ENCODE results near the gene ZSWIM9. TPM values are rescaled to one million over a fixed set of nuclear protein-coding genes. Genes with fewer than 3 reads are reported as not detected.
"Not testable (repeated sequence)": the region's sequence is repeated elsewhere in the genome, so short reads cannot be mapped to it uniquely, and the experiment has no call there.

The ZSWIM9 gene
- total RNA-seq, 4 donors from 2014 or later, result 0.59 to 13.2 (median 4.2) TPM

DNA sequence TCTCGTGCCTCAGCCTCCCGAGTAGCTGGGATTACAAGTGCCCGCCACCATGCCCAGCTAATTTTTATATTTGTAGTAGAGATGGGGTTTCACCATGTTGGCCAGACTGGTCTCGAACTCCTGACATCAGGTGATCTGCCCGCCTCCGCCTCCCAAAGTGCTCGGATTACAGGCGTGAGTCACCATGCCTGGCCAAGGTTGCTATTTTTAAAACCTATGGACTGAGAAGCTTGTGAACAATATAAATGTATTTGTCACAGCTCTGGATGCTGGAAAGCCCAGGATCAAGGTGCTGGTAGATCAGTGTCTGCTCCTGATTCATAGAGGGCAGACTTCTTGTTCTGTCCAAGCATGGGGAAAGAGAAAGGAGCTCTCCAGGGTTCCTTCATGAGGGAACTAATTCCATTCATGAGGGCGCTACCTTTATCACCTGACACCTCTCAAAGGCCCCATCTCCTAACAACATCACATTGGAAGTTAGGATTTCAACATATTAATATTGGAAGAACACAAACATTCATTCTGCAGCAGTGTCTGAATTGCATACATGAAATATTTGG is 69.2 kb downstream of the ZSWIM9 start:
- H3K4me1 ChIP-seq, result no peaks in the 10 kb centered on the region
- intact Hi-C loops (cut with DNase I; ENCODE audit: low total_unique reads), result no loop called here
- no peak for DNase-seq
- no peak overlapping the region for H3K27ac ChIP-seq
- H3K9me3 ChIP-seq, result no peaks in the 10 kb centered on the region
- no peaks in the 10 kb centered on the region for H3K36me3 ChIP-seq
- H3K27me3 ChIP-seq, result no peaks in the 10 kb centered on the region
- no peak overlapping the region for H3K4me3 ChIP-seq
- TF ChIP-seq, protein P1, sequence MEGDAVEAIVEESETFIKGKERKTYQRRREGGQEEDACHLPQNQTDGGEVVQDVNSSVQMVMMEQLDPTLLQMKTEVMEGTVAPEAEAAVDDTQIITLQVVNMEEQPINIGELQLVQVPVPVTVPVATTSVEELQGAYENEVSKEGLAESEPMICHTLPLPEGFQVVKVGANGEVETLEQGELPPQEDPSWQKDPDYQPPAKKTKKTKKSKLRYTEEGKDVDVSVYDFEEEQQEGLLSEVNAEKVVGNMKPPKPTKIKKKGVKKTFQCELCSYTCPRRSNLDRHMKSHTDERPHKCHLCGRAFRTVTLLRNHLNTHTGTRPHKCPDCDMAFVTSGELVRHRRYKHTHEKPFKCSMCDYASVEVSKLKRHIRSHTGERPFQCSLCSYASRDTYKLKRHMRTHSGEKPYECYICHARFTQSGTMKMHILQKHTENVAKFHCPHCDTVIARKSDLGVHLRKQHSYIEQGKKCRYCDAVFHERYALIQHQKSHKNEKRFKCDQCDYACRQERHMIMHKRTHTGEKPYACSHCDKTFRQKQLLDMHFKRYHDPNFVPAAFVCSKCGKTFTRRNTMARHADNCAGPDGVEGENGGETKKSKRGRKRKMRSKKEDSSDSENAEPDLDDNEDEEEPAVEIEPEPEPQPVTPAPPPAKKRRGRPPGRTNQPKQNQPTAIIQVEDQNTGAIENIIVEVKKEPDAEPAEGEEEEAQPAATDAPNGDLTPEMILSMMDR (IDR thresholded peaks at IDR 0.05), result no peak
- TF ChIP-seq POLR2A (IDR thresholded peaks at IDR 0.05), result no peak

GRCh38 chr19:48241771-48242170 is 71.3 kb downstream of the ZSWIM9 start:
- intact Hi-C loops (cut with DNase I; ENCODE audit: low total_unique reads); H3K9me3 ChIP-seq; H3K27me3 ChIP-seq; H3K27ac ChIP-seq; H3K4me1 ChIP-seq; H3K4me3 ChIP-seq; DNase-seq; H3K36me3 ChIP-seq: not testable (repeated sequence)

DNA sequence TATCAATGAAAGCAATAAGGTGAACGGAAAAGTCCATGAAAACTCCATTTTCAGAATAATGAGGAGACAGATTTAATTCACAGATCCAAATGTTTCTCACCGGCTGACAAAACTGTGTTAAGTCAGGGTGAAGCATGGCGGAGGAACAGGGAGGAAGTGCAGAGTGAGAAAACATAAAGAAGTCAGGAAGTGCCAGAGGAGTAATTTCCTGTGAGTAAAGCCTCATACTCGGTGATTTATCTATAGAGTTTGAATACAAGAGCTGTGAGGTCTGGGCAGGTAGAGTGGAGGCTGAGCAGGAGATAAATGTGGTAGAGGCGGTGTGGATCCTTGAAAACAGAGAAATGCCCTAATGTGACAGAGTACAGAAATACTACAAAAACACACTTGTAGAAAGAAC is 73.8 kb downstream of the ZSWIM9 start:
- Histone ChIP-seq H3K9me3 (no peaks in the 10 kb centered on the region), H3K36me3 (no peaks in the 10 kb centered on the region), H3K4me1 (no peaks in the 10 kb centered on the region), H3K27me3 (no peaks in the 10 kb centered on the region), H3K27ac (no peak overlapping the region), H3K4me3 (no peak overlapping the region)
- TF ChIP-seq, protein P1 (IDR thresholded peaks at IDR 0.05), result no peak
- TF ChIP-seq POLR2A (IDR thresholded peaks at IDR 0.05), result no peak
- DNase-seq, result no peak
- intact Hi-C loops (cut with DNase I; ENCODE audit: low total_unique reads), result no loop called here

- Histone ChIP-seq H3K4me1 (no peaks in the 10 kb centered on the region), H3K4me3 (no peak overlapping the region), H3K36me3 (no peaks in the 10 kb centered on the region), H3K27me3 (no peaks in the 10 kb centered on the region), H3K27ac (no peak overlapping the region), H3K9me3 (no peaks in the 10 kb centered on the region)
- DNase-seq, result no peak
- intact Hi-C loops (cut with DNase I; ENCODE audit: low total_unique reads), result no loop called here
- TF ChIP-seq, protein P1 (IDR thresholded peaks at IDR 0.05), result no peak
- no peak for TF ChIP-seq POLR2A (IDR thresholded peaks at IDR 0.05)
These were observed 75.6 kb downstream of the ZSWIM9 start for GRCh38 chr19:48246101-48246500.

DNA sequence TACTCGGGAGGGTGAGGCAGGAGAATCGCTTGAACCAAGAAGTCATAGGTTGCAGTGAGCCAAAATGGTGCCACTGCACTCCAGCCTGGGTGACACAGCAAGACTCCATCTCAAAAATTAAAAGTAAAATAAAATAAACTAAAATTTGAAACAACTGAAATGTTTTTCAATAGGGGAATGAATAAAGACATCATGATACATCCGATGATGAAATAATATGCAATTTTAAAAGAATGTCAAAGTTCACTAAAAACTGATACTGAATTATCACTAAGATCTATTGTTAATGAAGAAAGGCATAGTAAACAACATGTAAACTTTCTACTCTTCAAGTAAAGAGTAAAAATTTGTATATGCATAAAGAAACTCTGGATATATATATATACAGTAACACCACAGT is 76.7 kb downstream of the ZSWIM9 start:
- no peak for TF ChIP-seq POLR2A (IDR thresholded peaks at IDR 0.05)
- no peaks in the 10 kb centered on the region for H3K4me1 ChIP-seq
- intact Hi-C loops (cut with DNase I; ENCODE audit: low total_unique reads), result no loop called here
- no peaks in the 10 kb centered on the region for H3K36me3 ChIP-seq
- H3K27me3 ChIP-seq, result no peaks in the 10 kb centered on the region
- no peak overlapping the region for H3K4me3 ChIP-seq
- DNase-seq, result no peak
- no peak overlapping the region for H3K27ac ChIP-seq
- no peaks in the 10 kb centered on the region for H3K9me3 ChIP-seq

Other genes starting within 250 kb of the ZSWIM9 start
- gene BSPH1, start 178.5 kb upstream of the ZSWIM9 start, total RNA-seq, result not detected
- not detected for gene ELSPBP1, start 176.0 kb upstream of the ZSWIM9 start, total RNA-seq
- gene CABP5, start 126.6 kb upstream of the ZSWIM9 start, total RNA-seq, result not detected
- 10 to 100 TPM in 1 of 4 donors, 1 to 10 TPM in 3; 2.1 to 15.6 (median 5.3) TPM for gene PLA2G4C, start 59.9 kb upstream of the ZSWIM9 start, total RNA-seq
- gene LIG1, start 336 bp upstream of the ZSWIM9 start, total RNA-seq, result 10 to 100 TPM in 3 of 4 donors, 1 to 10 TPM in 1; 5.9 to 96.1 (median 28.1) TPM
- 10 to 100 TPM; 18.8 to 80.2 (median 53.0) TPM for gene CARD8, start 85.2 kb downstream of the ZSWIM9 start, total RNA-seq
- gene ZNF114, start 99.4 kb downstream of the ZSWIM9 start, total RNA-seq, result 10 to 100 TPM in 1 of 4 donors, 1 to 10 TPM in 1, under 1 TPM in 1, not detected in 1; under 0.01 to 15.3 (median 2.0) TPM
- 100 to 1,000 TPM in 1 of 4 donors, 10 to 100 TPM in 3; 23.8 to 147 (median 45.2) TPM for gene EMP3, start 154.9 kb downstream of the ZSWIM9 start, total RNA-seq
- 1 to 10 TPM in 3 of 4 donors, under 1 TPM in 1; 0.88 to 6.7 (median 5.8) TPM for gene TMEM143, start 193.3 kb downstream of the ZSWIM9 start, total RNA-seq
- not detected for gene SYNGR4, start 193.7 kb downstream of the ZSWIM9 start, total RNA-seq
- 100 to 1,000 TPM in 2 of 4 donors, 10 to 100 TPM in 2; 58.5 to 137 (median 89.3) TPM for gene KDELR1, start 220.9 kb downstream of the ZSWIM9 start, total RNA-seq
- gene GRIN2D, start 223.0 kb downstream of the ZSWIM9 start, total RNA-seq, result 1 to 10 TPM in 1 of 4 donors, under 1 TPM in 2, not detected in 1; under 0.01 to 2.4 (median 0.21) TPM